HG02759 (cell line): Measurements from ENCODE around the gene XPO4.
A peak's percentile ranks its signal among the peaks of the same experiment; 100 is the strongest.
"Not testable (repeated sequence)": the region's sequence is repeated elsewhere in the genome, so short reads cannot be mapped to it uniquely, and the experiment has no call there.

ENCODE experiments used
- ATAC-seq: cut with Tn5 transposase; IDR thresholded peaks from one replicate; pipeline ENCODE4 v1.9.1; 2021; ENCODE audit warnings: mild to moderate bottlenecking, moderate library complexity; ENCODE audit not compliant: unreplicated experiment

XPO4 gene

DNA sequence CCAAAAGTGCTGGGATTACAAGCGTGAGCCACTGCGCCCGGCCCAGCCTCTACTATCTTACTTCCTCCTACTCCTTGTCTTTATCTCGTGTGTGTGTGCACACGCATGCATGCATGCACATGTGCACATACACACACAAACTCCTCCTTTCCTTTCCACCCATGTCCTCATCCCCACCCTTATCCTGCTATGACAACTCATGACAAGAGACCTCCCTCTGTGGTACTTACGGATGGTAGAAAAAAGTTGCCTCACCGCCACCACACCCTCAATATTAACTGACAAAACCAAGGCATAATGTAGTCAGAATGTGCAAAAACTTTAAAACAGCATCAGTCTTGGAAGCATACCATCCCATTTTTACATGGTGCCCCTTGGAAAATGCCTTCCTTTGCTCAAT is 112.9 kb downstream of the XPO4 start:
- ATAC-seq, result no peak

- ATAC-seq, result no peak
These were observed 114.2 kb downstream of the XPO4 start for GRCh38 chr13:20788312-20788711.

- ATAC-seq, result no peak
These were observed 115.4 kb downstream of the XPO4 start for GRCh38 chr13:20787180-20787579.

- ATAC-seq, result peak; percentile 91
These were observed 120.3 kb downstream of the XPO4 start for GRCh38 chr13:20782116-20782708.

DNA sequence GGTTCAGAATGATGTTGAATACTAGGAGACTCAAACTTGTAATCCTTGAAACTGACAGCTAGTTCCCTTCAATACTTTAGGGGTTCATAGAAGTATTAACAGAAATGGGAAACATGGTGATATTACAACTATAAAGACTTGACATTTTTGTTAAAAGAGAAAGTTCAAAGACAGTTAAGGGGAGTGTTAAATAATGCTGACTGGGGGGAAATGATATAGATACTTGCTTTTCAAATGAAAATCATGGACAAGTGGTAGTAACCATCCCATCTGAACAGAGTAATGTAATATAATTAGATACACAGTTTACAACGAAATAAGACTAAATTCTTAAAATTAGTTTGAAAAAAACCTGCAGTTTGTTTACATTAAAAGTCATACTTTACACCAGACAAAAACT is 122.2 kb downstream of the XPO4 start:
- no peak for ATAC-seq

DNA sequence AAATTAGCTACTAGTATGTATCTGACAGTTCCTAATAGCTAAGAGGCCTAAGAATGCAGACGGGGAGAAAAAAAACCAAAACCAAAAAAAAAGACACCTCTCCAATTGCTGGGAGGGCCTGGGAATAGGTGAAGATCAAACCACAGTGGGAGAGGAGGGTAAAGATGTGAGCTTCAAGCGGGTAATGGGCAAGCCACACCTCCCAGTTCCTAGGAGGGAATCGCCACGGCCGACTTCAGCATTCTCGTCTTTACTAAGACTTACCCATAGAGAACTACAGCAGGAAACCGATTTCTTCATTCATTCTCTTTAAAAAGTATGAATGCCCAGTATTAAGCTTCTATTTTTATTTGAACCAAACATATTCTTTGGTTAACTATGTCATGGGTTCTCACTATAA is 123.1 kb downstream of the XPO4 start:
- ATAC-seq, result no peak

- ATAC-seq, result no peak
These were observed 124.2 kb downstream of the XPO4 start for GRCh38 chr13:20778311-20778710.

DNA sequence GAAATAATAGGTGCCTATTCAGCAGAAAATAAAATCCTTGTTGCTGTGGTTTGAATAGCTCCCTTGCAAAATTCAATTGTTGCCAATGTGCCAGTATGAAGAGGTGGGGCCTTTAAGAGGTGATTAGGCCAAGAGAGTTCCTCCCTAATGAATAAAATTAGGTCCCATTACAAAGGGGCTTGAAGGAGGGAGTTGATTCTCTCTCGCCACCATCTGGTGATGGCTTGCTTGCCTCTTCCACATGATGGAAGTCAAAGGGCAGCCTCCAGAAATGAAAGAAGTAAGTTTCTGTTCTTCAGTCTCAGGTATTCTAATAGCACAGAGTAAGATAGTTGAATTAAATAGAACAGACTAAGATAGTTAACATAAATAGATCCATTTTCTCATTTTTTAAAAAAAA is 125.8 kb downstream of the XPO4 start:
- no peak for ATAC-seq

- no peak for ATAC-seq
These were observed 126.6 kb downstream of the XPO4 start for GRCh38 chr13:20775961-20776360.

GRCh38 chr13:20774746-20775145 is 127.8 kb downstream of the XPO4 start:
- ATAC-seq, result no peak

- peak; percentile 94 for ATAC-seq
These were observed 129.1 kb downstream of the XPO4 start, which contains the start of gene EEF1AKMT1 for GRCh38 chr13:20773194-20774080. EEF1AKMT1 (minus strand) TSS chr13:20773961; CDS start chr13:20757598, 16,363 bp downstream.

- no peak for ATAC-seq
These were observed 130.0 kb downstream of the XPO4 start for GRCh38 chr13:20772401-20773131.

DNA sequence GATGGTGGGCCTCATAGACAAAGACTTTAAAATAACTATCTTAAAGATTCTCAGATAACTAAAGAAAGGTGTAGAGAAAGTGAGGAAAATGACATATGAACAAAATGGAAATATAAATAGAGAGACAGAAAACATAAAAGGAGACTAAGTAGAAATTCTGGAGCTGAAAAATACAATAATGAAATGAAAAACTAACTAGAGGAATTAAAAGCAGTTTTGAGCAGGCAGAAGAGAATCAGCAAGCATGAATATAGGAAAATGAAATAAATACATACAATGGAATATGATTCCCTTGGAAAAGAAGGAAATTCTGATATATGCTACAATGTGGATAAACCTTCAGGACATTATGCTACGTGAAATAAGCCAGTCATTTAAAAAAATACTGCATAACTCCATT is 132.7 kb downstream of the XPO4 start:
- no peak for ATAC-seq

- ATAC-seq, result no peak
These were observed 133.5 kb downstream of the XPO4 start for GRCh38 chr13:20769091-20769490.

DNA sequence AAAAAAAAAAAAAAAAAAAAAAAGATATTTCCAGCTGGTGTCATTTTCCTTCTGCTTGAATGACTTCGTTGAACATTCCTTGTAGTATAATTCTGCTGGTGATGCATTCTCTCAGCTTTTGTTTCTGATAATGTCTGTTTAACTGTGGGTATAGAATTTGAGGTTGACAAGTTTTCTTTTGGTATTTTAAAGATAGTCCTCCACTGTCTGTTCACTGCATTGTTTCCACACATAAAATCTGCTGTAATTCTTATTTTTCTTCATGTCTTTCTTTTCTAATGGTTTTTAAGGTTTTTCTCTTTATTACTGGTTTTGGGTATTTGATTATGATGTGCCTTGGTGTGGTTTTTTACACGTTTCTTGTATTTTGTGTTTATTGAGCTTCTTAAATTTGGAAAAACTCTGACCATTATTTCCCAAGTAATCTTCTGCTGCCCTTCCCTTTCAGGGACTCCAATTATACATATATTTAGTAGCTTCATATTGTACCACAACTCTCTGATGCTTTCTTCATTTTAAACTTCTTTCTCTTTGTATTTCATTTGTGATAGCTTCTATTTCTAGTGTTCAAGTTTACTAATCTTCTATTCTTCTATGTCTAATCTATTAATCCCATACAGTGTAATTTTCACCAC is 135.1 kb downstream of the XPO4 start:
- ATAC-seq, result no peak

GRCh38 chr13:20760872-20761271 is 141.7 kb downstream of the XPO4 start:
- no peak for ATAC-seq

GRCh38 chr13:20754009-20754408 is 148.5 kb downstream of the XPO4 start:
- no peak for ATAC-seq

GRCh38 chr13:20749377-20749776 is 153.2 kb downstream of the XPO4 start:
- no peak for ATAC-seq

DNA sequence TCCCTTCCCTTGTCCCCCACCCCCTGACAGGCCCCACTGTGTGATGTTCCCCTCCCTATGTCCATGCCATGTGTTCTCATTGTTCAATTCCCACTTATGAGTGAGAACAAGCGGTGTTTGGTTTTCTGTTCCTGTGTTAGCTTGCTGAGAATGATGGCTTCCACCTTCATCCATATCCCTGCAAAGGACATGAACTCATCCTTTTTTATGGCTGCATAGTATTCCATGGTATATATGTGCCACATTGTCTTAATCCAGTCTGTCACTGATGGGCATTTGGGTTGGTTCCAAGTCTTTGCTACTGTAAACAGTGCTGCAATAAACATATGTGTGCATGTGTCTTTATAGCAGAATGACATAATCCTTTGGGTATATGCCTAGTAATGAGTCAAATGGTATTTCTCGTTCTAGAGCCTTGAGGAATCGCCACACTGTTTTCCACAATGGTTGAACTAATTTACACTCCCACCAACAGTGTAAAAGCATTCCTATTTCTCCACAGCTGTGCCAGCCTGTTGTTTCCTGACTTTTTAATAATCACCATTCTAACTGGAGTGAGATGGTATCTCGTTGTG is 158.6 kb downstream of the XPO4 start:
- ATAC-seq, result not testable (repeated sequence)

DNA sequence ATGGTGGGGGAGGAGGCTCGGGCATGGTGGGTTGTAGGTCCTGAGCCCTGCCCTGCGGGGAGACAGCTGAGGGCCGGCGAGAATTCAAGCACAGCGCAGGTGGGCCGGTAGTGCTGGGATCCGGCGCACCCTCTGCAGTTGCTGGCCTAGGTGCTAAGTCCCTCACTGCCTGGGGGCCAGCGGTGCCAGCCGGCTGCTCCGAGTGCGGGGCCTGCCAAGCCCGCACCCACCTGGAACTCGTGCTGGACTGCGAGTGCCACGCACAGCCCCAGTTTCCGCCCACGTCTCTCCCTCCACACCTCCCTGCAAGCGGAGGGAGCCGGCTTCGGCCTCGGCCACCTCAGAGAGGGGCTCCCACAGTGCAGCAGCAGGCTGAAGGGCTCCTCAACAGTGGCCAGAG is 162.5 kb downstream of the XPO4 start:
- ATAC-seq, result no peak

DNA sequence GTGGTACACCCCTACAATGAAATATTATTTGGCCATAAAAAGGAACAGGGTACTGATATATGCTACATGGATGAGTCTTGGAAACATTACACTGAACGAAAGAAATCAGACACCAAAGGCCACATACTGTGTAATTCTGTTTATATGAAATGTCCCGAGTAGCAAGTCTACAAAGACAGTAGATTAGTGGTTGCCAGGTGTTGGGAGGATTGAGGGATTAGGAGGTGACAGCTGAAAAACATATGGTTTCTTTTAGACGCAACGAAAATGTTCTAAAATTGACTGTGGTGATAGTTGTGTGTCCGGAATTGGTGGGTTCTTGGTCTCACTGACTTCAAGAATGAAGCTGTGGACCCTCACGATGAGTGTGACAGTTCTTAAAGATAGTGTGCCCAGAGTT is 163.9 kb downstream of the XPO4 start:
- no peak for ATAC-seq
